Measurements from ENCODE around the gene ADTRP. TPM values are rescaled to one million over a fixed set of nuclear protein-coding genes. Genes with fewer than 3 reads are reported as not detected.
A peak's percentile ranks its signal among the peaks of the same experiment; 100 is the strongest.
"Not testable (repeated sequence)": the region's sequence is repeated elsewhere in the genome, so short reads cannot be mapped to it uniquely, and the experiment has no call there.

The ADTRP gene
- total RNA-seq, 1 donor from 2014 or later, result 1.4 TPM

DNA sequence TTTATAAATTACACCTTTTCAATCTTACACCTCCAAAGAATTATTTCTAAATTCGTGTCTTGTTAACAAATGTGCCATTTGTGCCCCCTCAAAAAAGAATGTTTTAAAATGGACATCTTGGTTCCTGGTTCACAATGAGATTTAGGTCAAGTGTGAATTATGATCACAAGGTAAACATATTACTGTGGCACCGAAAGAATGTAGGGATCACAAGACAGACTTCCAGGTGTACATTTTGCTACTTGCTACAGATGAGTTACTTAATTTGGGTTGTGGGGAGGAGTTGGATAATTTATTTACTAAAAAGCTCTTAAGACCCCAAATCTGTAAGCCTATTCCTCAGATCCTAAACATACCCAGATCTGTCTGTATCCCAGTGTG is 25.0 kb upstream of the ADTRP start:
- no peaks in the 10 kb centered on the region for H3K36me3 Mint-ChIP-seq

GRCh38 chr6:11802886-11803590 is 24.4 kb upstream of the ADTRP start:
- no peaks in the 10 kb centered on the region for H3K27me3 Mint-ChIP-seq

More for the DNA sequence above, 25.0 kb upstream of the ADTRP start:
- no peak for DNase-seq (ENCODE audit: extremely low spot score, unreplicated experiment)
- Mint-ChIP-seq H3K27me3 (no peaks in the 10 kb centered on the region), H3K9me3 (no peaks in the 10 kb centered on the region), H3K27ac (peak overlapping the region; percentile 65), H3K4me3 (no peak overlapping the region), H3K4me1 (ENCODE audit: unreplicated experiment) (peaks cover 24% of the 10 kb centered on the region)
- TF ChIP-seq, protein P1, sequence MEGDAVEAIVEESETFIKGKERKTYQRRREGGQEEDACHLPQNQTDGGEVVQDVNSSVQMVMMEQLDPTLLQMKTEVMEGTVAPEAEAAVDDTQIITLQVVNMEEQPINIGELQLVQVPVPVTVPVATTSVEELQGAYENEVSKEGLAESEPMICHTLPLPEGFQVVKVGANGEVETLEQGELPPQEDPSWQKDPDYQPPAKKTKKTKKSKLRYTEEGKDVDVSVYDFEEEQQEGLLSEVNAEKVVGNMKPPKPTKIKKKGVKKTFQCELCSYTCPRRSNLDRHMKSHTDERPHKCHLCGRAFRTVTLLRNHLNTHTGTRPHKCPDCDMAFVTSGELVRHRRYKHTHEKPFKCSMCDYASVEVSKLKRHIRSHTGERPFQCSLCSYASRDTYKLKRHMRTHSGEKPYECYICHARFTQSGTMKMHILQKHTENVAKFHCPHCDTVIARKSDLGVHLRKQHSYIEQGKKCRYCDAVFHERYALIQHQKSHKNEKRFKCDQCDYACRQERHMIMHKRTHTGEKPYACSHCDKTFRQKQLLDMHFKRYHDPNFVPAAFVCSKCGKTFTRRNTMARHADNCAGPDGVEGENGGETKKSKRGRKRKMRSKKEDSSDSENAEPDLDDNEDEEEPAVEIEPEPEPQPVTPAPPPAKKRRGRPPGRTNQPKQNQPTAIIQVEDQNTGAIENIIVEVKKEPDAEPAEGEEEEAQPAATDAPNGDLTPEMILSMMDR (conservative IDR thresholded peaks at IDR 0.05), result no peak

GRCh38 chr6:11800531-11800930 is 21.9 kb upstream of the ADTRP start:
- H3K4me1 Mint-ChIP-seq (ENCODE audit: unreplicated experiment), result peaks cover 29% of the 10 kb centered on the region
- not testable (repeated sequence) for H3K36me3 Mint-ChIP-seq; H3K27ac Mint-ChIP-seq; H3K4me3 Mint-ChIP-seq; H3K9me3 Mint-ChIP-seq; H3K27me3 Mint-ChIP-seq; DNase-seq (ENCODE audit: extremely low spot score, unreplicated experiment)

More at GRCh38 chr6:11802886-11803590, 24.4 kb upstream of the ADTRP start:
- H3K36me3 Mint-ChIP-seq, result no peaks in the 10 kb centered on the region
- H3K4me3 Mint-ChIP-seq, result no peak overlapping the region
- H3K9me3 Mint-ChIP-seq, result no peaks in the 10 kb centered on the region
- H3K4me1 Mint-ChIP-seq (ENCODE audit: unreplicated experiment), result peaks cover 30% of the 10 kb centered on the region
- TF ChIP-seq, protein P1 (conservative IDR thresholded peaks at IDR 0.05), result no peak
- DNase-seq (ENCODE audit: extremely low spot score, unreplicated experiment), result no peak
- H3K27ac Mint-ChIP-seq, result peak overlapping the region; percentile 65

- H3K36me3 Mint-ChIP-seq, result no peaks in the 10 kb centered on the region
- peaks cover 21% of the 10 kb centered on the region for H3K4me1 Mint-ChIP-seq (ENCODE audit: unreplicated experiment)
- H3K9me3 Mint-ChIP-seq, result peaks cover 7% of the 10 kb centered on the region
- no peaks in the 10 kb centered on the region for H3K27me3 Mint-ChIP-seq
- H3K27ac Mint-ChIP-seq, result no peak overlapping the region
- DNase-seq (ENCODE audit: extremely low spot score, unreplicated experiment), result no peak
- H3K4me3 Mint-ChIP-seq, result no peak overlapping the region
- TF ChIP-seq, protein P1 (conservative IDR thresholded peaks at IDR 0.05), result no peak
These were observed 19.9 kb upstream of the ADTRP start for GRCh38 chr6:11798538-11798937.

GRCh38 chr6:11798096-11798495 is 19.5 kb upstream of the ADTRP start:
- H3K27me3 Mint-ChIP-seq, result no peaks in the 10 kb centered on the region
- H3K4me3 Mint-ChIP-seq, result no peak overlapping the region
- DNase-seq (ENCODE audit: extremely low spot score, unreplicated experiment), result no peak
- no peak overlapping the region for H3K27ac Mint-ChIP-seq
- TF ChIP-seq, protein P1 (conservative IDR thresholded peaks at IDR 0.05), result no peak
- H3K9me3 Mint-ChIP-seq, result peaks cover 11% of the 10 kb centered on the region
- H3K36me3 Mint-ChIP-seq, result peaks cover under 1% of the 10 kb centered on the region
- peaks cover 21% of the 10 kb centered on the region for H3K4me1 Mint-ChIP-seq (ENCODE audit: unreplicated experiment)

DNA sequence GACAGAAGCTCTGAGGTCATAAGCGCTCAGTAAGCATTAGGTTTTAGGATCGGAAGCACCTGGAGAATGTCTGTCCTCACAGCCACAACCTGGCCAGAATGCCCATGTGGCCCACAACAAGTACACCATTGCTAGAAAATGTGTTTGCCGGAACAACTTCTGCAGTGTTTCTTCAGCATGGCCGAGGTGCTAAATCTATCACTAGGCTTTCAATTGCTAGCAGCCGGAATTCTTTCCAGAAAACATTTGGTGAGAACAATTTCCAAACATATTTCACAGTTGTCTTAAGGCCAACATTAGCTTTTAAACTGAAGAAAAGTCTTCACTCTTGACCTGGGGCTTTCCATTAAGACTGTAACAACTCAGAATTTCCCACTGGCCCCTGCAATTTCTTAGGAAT is 18.2 kb upstream of the ADTRP start:
- Mint-ChIP-seq H3K4me1 (ENCODE audit: unreplicated experiment) (peaks cover 26% of the 10 kb centered on the region), H3K4me3 (no peak overlapping the region), H3K27me3 (no peaks in the 10 kb centered on the region), H3K9me3 (peaks cover 16% of the 10 kb centered on the region), H3K36me3 (peaks cover 6% of the 10 kb centered on the region), H3K27ac (no peak overlapping the region)
- TF ChIP-seq, protein P1 (conservative IDR thresholded peaks at IDR 0.05), result no peak
- no peak for DNase-seq (ENCODE audit: extremely low spot score, unreplicated experiment)

Measured in type B pancreatic cell (in vitro differentiated cells).